Mesenchymal stem cell (in vitro differentiated cells and primary cell): ENCODE data around the gene SKOR1.

Experiments used
- DNase-seq: peaks from one replicate; pipeline ENCODE4 v3.0.0-alpha.2; 2013
- H2AFZ ChIP-seq: one replicate; pipeline ENCODE4 v1.6.1; 2013; ENCODE audit warnings: low read depth, mild to moderate bottlenecking, control low read depth, inconsistent platforms, low read length, moderate library complexity
- H2AK5ac ChIP-seq: 2 replicates; pipeline ENCODE4 v1.6.1; 2013; ENCODE audit warnings: low read length, moderate library complexity, mild to moderate bottlenecking, inconsistent platforms; ENCODE audit not compliant: severe bottlenecking
- H2BK120ac ChIP-seq: one replicate; pipeline ENCODE4 v1.6.1; 2013; ENCODE audit warnings: low read depth, mild to moderate bottlenecking, inconsistent platforms, low read length, moderate library complexity
- H2BK12ac ChIP-seq, 2 experiments: one replicate each; pipeline ENCODE4 v1.6.1; 2013; ENCODE audit warnings: inconsistent platforms in 2 of 2, low read length in 2 of 2, mild to moderate bottlenecking in 2 of 2, moderate library complexity in 2 of 2, control low read depth in 1 of 2
- H2BK15ac ChIP-seq: one replicate; pipeline ENCODE4 v1.6.1; 2013; ENCODE audit warnings: mild to moderate bottlenecking, low read depth, inconsistent platforms; ENCODE audit not compliant: poor library complexity, severe bottlenecking
- H2BK5ac ChIP-seq: 2 replicates; pipeline ENCODE4 v1.6.1; 2013; ENCODE audit warnings: low read depth, mild to moderate bottlenecking, low read length, control low read depth, inconsistent platforms; ENCODE audit not compliant: poor library complexity, severe bottlenecking
- H3K14ac ChIP-seq, 2 experiments: one replicate each; pipeline ENCODE4 v1.6.1; 2013; ENCODE audit warnings: inconsistent platforms in 2 of 2, low read length in 2 of 2, control low read depth in 1 of 2, mild to moderate bottlenecking in 1 of 2, moderate library complexity in 1 of 2
- H3K18ac ChIP-seq, 2 experiments: one replicate each; pipeline ENCODE4 v1.6.1; 2013; ENCODE audit warnings: inconsistent platforms in 2 of 2, low read length in 2 of 2, control low read depth in 1 of 2, low read depth in 1 of 2, mild to moderate bottlenecking in 1 of 2
- H3K23ac ChIP-seq, 2 experiments: one replicate each; pipeline ENCODE4 v1.6.1; 2013; ENCODE audit warnings: inconsistent platforms in 2 of 2, low read length in 2 of 2, mild to moderate bottlenecking in 2 of 2, moderate library complexity in 2 of 2, control low read depth in 1 of 2
- H3K27ac ChIP-seq: 2 replicates; pipeline ENCODE4 v1.5.1; 2013; ENCODE audit warnings: mild to moderate bottlenecking, moderate library complexity, low read length, control low read depth, inconsistent platforms; ENCODE audit not compliant: poor library complexity, severe bottlenecking
- H3K27me3 ChIP-seq, 2 experiments: 2 replicates each; pipeline versions ENCODE4 v1.6.1 to v1.7.0; 2013; ENCODE audit warnings: low read length in 2 of 2, mild to moderate bottlenecking in 2 of 2, moderate library complexity in 2 of 2, control low read depth in 1 of 2, inconsistent platforms in 1 of 2; ENCODE audit not compliant: control insufficient read depth in 1 of 2, insufficient read depth in 1 of 2
- H3K36me3 ChIP-seq, 2 experiments: 2 replicates each; pipeline versions ENCODE4 v1.6.1 to v1.7.0; 2013; ENCODE audit warnings: low read length in 2 of 2, control low read depth in 1 of 2, inconsistent platforms in 1 of 2, low read depth in 1 of 2, mild to moderate bottlenecking in 1 of 2; ENCODE audit not compliant: insufficient read depth in 2 of 2, control insufficient read depth in 1 of 2
- H3K4ac ChIP-seq, 2 experiments: one replicate each; pipeline ENCODE4 v1.6.1; 2013; ENCODE audit warnings: inconsistent platforms in 2 of 2, low read length in 2 of 2, mild to moderate bottlenecking in 2 of 2, moderate library complexity in 2 of 2, control low read depth in 1 of 2, low read depth in 1 of 2
- H3K4me1 ChIP-seq: 2 replicates; pipeline ENCODE4 v1.6.1; 2013; ENCODE audit warnings: low read depth, low read length, control low read depth; ENCODE audit not compliant: control insufficient read depth, insufficient read depth
- H3K4me2 ChIP-seq: 2 replicates; pipeline ENCODE4 v1.6.1; 2013; ENCODE audit warnings: low read length, mild to moderate bottlenecking, inconsistent platforms; ENCODE audit not compliant: poor library complexity, severe bottlenecking
- H3K4me3 ChIP-seq, 2 experiments: 2 replicates each; pipeline versions ENCODE4 v1.5.1 to v1.7.0; 2013; ENCODE audit warnings: low read length in 2 of 2, mild to moderate bottlenecking in 2 of 2, control low read depth in 1 of 2, low read depth in 1 of 2; ENCODE audit not compliant: insufficient read depth in 1 of 2
- H3K79me1 ChIP-seq: replicated peaks from 2 replicates; pipeline ENCODE4 v1.6.1; 2013; ENCODE audit warnings: mild to moderate bottlenecking, control low read depth, low read length, inconsistent platforms; ENCODE audit not compliant: poor library complexity, severe bottlenecking
- H3K9ac ChIP-seq: 2 replicates; pipeline ENCODE4 v1.7.0; 2013; ENCODE audit warnings: mild to moderate bottlenecking, low read length, moderate library complexity
- H3K9me3 ChIP-seq: 2 replicates; pipeline ENCODE4 v1.7.0; 2013; ENCODE audit warnings: mild to moderate bottlenecking, low read length; ENCODE audit not compliant: control insufficient read depth
- H4K8ac ChIP-seq: one replicate; pipeline ENCODE4 v1.6.1; 2013; ENCODE audit warnings: inconsistent platforms, mild to moderate bottlenecking, low read length, moderate library complexity
- H4K91ac ChIP-seq: one replicate; pipeline ENCODE4 v1.6.1; 2013; ENCODE audit warnings: mild to moderate bottlenecking, low read length, inconsistent platforms
- WGBS: methylation state at CpG from one replicate; pipeline ENCODE4 v1.1.7; 2013; ENCODE audit warnings: mixed read lengths; 5-methylcytosine and 5-hydroxymethylcytosine counted together

Gene SKOR1

GRCh38 chr15:67863442-67863987, 38.2 kb downstream of the SKOR1 start:
- WGBS: 4% methylated on average over 41 of the region's 41 CpGs
- no peak overlapping the region for H3K27ac ChIP-seq
- peak overlapping the region; percentile 46 to 47 for H3K18ac ChIP-seq
- peak overlapping the region; percentile 76 for H3K9ac ChIP-seq
- peaks cover 0 to 12% of the 10 kb centered on the region in 2 experiments for H3K27me3 ChIP-seq
- H4K8ac ChIP-seq: peak overlapping the region; percentile 1
- peak overlapping the region; percentile 2 to 70 for H2BK12ac ChIP-seq
- no peaks in the 10 kb centered on the region for H3K9me3 ChIP-seq
- H2BK5ac ChIP-seq: no peak overlapping the region
- H3K23ac ChIP-seq: no peak overlapping the region
- no peak overlapping the region for H4K91ac ChIP-seq
- no peak overlapping the region for H3K14ac ChIP-seq
- H2BK15ac ChIP-seq: peak overlapping the region; percentile 83
- peak overlapping the region; percentile 70 for H3K4me2 ChIP-seq
- H2BK120ac ChIP-seq: peak overlapping the region; percentile 76
- DNase-seq: peak; percentile 79
- no peaks in the 10 kb centered on the region for H3K36me3 ChIP-seq
- H3K4ac ChIP-seq: peak overlapping the region in 1 of 2 experiments; percentile 40
- no peaks in the 10 kb centered on the region for H3K79me1 ChIP-seq
- peak overlapping the region; percentile 75 for H2AFZ ChIP-seq
- peaks cover 18% of the 10 kb centered on the region for H3K4me1 ChIP-seq
- H3K4me3 ChIP-seq: peak overlapping the region; percentile 43 to 75
- H2AK5ac ChIP-seq: no peak overlapping the region

DNA sequence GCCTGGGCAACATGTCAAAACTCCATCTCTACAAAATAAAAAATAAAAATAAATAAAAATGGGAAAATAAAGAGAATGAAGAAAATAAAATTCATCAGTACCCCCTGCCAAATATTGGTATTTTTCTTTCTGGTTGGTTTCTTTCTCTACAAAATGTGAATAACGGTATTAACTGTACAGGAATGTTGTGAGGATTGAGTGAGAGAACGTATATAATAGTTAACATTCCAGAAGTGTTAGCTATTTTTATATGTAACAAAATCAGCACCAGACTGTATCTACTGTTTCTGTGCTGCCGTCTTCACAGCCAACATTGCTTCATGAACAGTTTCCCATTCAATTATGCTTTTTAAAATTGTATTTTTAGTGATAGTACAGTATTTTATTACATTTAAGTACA, 40.0 kb downstream of the SKOR1 start:
- H3K36me3 ChIP-seq: no peaks in the 10 kb centered on the region
- no peak overlapping the region for H3K4me2 ChIP-seq
- no peak overlapping the region for H4K8ac ChIP-seq
- H3K4me3 ChIP-seq: no peak overlapping the region
- H3K9ac ChIP-seq: no peak overlapping the region
- no peak for DNase-seq
- H3K27me3 ChIP-seq: peaks cover 0 to 19% of the 10 kb centered on the region in 2 experiments
- H3K4ac ChIP-seq: no peak overlapping the region
- no peak overlapping the region for H3K23ac ChIP-seq
- peaks cover 13% of the 10 kb centered on the region for H3K4me1 ChIP-seq
- H2AFZ ChIP-seq: no peak overlapping the region
- WGBS: 100% methylated on average over 1 of the region's 3 CpGs
- H3K9me3 ChIP-seq: peaks cover 4% of the 10 kb centered on the region
- H2BK120ac ChIP-seq: no peak overlapping the region
- H2BK12ac ChIP-seq: no peak overlapping the region
- no peak overlapping the region for H2BK15ac ChIP-seq
- no peak overlapping the region for H3K27ac ChIP-seq
- no peak overlapping the region for H2BK5ac ChIP-seq
- no peak overlapping the region for H2AK5ac ChIP-seq
- H3K79me1 ChIP-seq: no peaks in the 10 kb centered on the region
- H4K91ac ChIP-seq: no peak overlapping the region
- no peak overlapping the region for H3K18ac ChIP-seq
- no peak overlapping the region for H3K14ac ChIP-seq

GRCh38 chr15:67865766-67866165, 40.5 kb downstream of the SKOR1 start:
- no peaks in the 10 kb centered on the region for H3K79me1 ChIP-seq
- peaks cover 11% of the 10 kb centered on the region for H3K4me1 ChIP-seq
- H2BK12ac ChIP-seq: peak overlapping the region in 1 of 2 experiments; percentile 44
- no peak overlapping the region for H3K4me2 ChIP-seq
- peak overlapping the region; percentile 68 for H2AK5ac ChIP-seq
- H2BK15ac ChIP-seq: no peak overlapping the region
- 73% methylated on average over 4 of the region's 4 CpGs for WGBS
- no peak overlapping the region for H2BK120ac ChIP-seq
- no peak overlapping the region for H3K9ac ChIP-seq
- no peak overlapping the region for H4K8ac ChIP-seq
- H3K36me3 ChIP-seq: no peaks in the 10 kb centered on the region
- no peak overlapping the region for H2AFZ ChIP-seq
- H3K23ac ChIP-seq: no peak overlapping the region
- no peak overlapping the region for H3K4me3 ChIP-seq
- no peak overlapping the region for H4K91ac ChIP-seq
- no peak overlapping the region for H3K14ac ChIP-seq
- H3K18ac ChIP-seq: no peak overlapping the region
- H3K27me3 ChIP-seq: peaks cover 0 to 19% of the 10 kb centered on the region in 2 experiments
- H3K9me3 ChIP-seq: peaks cover 4% of the 10 kb centered on the region
- no peak overlapping the region for H3K27ac ChIP-seq
- H2BK5ac ChIP-seq: no peak overlapping the region
- H3K4ac ChIP-seq: no peak overlapping the region
- no peak for DNase-seq

DNA sequence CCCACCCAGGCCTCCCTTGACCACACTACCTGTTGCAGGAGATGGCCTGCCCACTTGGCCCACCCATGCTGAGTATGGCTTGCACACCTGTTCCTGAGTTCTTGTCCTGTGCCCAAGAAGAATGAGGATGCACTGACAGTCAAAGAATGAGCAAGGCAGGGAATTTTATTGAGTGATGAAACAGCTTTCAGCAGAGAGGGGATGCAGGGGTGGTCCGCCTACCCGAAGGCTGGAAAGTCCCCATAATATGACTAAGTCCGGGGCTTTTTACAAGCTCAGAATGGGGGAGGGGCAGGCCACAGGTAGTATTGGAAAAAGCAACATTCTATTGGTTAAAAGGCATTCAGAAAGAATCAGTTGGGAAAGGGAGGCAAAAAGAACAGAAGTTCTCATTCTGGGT, 44.4 kb downstream of the SKOR1 start:
- Histone ChIP-seq H3K27me3 (peaks cover 0 to 25% of the 10 kb centered on the region in 2 experiments), H3K23ac (no peak overlapping the region), H2BK5ac (no peak overlapping the region), H3K79me1 (no peaks in the 10 kb centered on the region), H3K4ac (no peak overlapping the region), H3K18ac (no peak overlapping the region), H3K9me3 (peaks cover 10% of the 10 kb centered on the region), H3K14ac (no peak overlapping the region), H2AFZ (no peak overlapping the region), H4K8ac (no peak overlapping the region), H2BK12ac (no peak overlapping the region), H3K36me3 (no peaks in the 10 kb centered on the region), H2BK120ac (no peak overlapping the region), H3K4me2 (no peak overlapping the region), H3K4me3 (no peak overlapping the region), H3K27ac (no peak overlapping the region), H4K91ac (no peak overlapping the region), H3K9ac (no peak overlapping the region), H2BK15ac (no peak overlapping the region), H2AK5ac (no peak overlapping the region), H3K4me1 (no peaks in the 10 kb centered on the region)
- no peak for DNase-seq
- WGBS: 97% methylated on average over 3 of the region's 3 CpGs
